Measurements from ENCODE around the gene LDLR.

LDLR gene

DNA sequence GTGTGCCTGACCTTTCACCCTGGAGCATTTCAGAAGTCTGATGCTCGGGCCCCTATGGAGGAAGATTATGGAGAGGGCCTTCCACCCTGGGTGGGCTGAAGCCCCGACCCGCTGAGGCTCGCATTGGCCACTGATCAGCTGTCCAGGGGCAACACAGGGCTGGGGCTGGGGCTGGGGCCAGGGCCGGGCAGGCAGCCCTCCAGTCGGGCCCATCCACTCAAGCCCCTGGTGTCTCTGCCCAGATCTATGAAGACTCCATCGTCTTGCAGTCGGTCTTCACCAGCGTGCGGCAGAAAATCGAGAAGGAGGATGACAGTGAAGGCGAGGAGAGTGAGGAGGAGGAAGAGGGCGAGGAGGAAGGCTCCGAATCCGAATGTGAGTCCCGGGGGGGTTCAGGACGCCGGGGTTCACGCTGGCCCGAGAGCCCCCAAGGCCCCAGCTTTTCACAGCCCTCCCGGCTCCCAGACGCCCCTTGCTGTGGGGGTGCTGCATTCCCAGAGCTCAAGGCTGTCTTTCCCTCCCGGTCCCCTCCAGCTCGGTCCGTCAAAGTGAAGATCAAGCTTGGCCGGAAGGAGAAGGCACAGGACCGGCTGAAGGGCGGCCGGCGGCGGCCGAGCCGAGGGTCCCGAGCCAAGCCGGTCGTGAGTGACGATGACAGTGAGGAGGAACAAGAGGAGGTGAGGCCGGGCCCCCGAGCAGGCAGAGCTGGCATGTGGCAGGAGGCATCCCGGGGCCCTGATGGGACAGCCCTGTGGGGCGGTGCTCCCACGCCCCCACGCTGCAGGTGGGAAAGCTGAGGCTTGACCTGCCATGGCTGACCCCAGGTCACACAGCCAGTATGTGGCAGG is 29.5 kb upstream of the LDLR start:
- H3K4me3 ChIP-seq (ENCODE audit: low read depth, low read length) = no peak overlapping the region
- TF ChIP-seq, protein P1, sequence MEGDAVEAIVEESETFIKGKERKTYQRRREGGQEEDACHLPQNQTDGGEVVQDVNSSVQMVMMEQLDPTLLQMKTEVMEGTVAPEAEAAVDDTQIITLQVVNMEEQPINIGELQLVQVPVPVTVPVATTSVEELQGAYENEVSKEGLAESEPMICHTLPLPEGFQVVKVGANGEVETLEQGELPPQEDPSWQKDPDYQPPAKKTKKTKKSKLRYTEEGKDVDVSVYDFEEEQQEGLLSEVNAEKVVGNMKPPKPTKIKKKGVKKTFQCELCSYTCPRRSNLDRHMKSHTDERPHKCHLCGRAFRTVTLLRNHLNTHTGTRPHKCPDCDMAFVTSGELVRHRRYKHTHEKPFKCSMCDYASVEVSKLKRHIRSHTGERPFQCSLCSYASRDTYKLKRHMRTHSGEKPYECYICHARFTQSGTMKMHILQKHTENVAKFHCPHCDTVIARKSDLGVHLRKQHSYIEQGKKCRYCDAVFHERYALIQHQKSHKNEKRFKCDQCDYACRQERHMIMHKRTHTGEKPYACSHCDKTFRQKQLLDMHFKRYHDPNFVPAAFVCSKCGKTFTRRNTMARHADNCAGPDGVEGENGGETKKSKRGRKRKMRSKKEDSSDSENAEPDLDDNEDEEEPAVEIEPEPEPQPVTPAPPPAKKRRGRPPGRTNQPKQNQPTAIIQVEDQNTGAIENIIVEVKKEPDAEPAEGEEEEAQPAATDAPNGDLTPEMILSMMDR (IDR thresholded peaks at IDR 0.05; ENCODE audit: low read depth, low read length) = no peak

DNA sequence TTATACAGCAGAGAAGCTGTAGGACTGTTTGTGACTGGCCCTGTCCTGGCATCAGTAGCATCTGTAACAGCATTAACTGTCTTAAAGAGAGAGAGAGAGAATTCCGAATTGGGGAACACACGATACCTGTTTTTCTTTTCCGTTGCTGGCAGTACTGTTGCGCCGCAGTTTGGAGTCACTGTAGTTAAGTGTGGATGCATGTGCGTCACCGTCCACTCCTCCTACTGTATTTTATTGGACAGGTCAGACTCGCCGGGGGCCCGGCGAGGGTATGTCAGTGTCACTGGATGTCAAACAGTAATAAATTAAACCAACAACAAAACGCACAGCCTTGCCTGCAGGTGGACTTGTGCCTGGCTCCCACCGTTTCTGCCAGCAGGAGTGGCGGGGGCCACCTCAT is 27.3 kb upstream of the LDLR start:
- TF ChIP-seq, protein P1 (IDR thresholded peaks at IDR 0.05; ENCODE audit: low read depth, low read length) = no peak
- H3K4me3 ChIP-seq (ENCODE audit: low read depth, low read length) = no peak overlapping the region

DNA sequence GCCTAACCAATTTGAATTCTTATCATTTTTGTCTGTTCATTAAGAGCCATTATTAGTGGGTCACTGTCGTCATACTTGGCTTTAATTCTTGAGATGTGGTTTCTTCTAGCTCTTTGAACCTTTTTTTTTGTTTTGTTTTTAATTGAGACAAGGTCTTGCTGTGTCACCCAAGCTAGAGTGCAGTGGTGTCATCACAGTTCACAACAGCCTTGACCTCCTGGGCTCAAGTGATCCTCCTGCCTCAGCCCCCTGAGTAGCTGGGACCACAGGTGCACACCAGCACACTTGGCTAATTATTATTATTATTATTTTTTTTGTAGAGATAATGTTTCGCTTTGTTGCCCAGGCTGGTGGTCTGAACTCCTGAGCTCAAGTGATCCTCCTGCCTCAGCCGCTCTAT is 25.8 kb upstream of the LDLR start:
- TF ChIP-seq, protein P1 (IDR thresholded peaks at IDR 0.05; ENCODE audit: low read depth, low read length) = no peak
- no peak overlapping the region for H3K4me3 ChIP-seq (ENCODE audit: low read depth, low read length)

DNA sequence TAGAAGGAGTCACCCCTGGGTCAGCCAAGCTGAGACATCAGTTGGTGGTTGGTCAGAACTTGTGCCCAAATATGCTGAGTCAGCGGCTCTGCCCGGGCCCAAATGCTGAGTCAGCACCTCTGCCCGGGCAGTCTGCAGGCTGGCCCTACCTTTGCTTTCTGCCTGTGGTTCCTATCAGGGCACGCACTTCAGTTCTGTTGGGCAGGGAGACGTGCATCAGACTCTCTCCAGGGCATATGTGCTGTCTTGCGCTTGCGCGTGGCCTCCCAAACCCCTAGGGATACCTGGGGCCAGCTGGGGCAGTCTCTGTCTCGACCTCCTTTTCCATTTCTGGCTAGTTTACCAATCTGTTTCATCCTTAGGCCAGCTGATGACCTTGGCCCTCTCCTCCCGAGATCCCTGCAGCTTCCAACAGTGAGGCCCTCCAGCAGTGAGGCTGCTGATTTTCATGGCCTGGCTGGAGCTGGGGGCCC is 24.4 kb upstream of the LDLR start:
- H3K4me3 ChIP-seq (ENCODE audit: low read depth, low read length) = no peak overlapping the region
- TF ChIP-seq, protein P1 (IDR thresholded peaks at IDR 0.05; ENCODE audit: low read depth, low read length) = no peak

DNA sequence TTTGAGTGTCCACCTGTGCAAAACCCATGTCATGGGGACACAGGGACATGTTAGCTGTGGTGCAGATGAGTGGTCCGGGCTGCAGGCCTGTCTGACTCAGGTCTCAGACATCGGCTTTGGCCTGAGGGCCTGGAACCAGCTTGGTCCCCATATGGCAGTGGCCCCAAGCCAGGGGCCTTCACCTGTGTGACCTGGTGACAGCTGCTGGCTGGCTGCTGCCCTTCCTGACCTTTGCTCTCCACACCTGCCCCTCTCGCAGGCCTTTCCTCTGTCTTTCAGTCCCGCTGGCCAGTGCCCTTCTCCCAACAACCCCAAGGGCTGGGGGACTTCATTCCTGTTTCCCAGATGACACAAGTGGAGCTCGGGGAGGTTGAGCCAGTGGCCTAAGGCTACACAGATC is 22.9 kb upstream of the LDLR start:
- no peak overlapping the region for H3K4me3 ChIP-seq (ENCODE audit: low read depth, low read length)
- TF ChIP-seq, protein P1 (IDR thresholded peaks at IDR 0.05; ENCODE audit: low read depth, low read length) = no peak

DNA sequence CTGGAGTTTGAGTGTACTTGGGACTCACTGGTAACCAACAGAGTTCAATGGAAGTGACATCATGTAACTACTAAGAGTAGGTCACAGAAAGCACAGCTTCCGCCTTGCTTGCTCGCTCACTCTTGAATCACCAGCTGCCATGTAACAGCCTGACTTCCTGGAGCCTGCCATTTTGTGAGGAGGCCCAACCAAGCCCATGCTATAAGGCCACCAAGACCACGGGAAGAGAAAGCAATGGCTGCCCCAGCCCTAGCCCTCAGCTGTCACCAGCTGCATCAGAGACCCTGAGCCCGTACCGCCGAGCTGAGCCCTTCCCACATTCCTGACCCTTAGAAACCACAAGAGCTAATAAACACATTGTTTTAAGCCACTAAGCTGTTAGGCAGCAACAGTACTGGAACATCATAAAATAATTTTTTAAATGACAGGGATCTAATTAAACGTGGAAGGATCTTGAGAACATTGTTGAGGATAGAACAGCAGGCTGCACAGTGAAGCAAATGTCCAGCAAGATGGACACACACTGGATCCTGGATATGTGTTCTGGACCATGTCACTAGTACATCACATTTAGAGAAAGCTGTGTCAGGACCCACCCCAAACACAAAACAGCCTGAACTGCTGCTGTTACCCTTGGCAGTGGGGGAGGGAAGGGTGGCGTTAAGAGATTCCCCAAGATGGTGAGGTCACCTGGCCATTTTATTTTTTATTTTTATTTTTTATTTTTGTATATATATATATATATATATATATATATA is 21.7 kb upstream of the LDLR start:
- TF ChIP-seq, protein P1 (IDR thresholded peaks at IDR 0.05; ENCODE audit: low read depth, low read length) = no peak
- no peak overlapping the region for H3K4me3 ChIP-seq (ENCODE audit: low read depth, low read length)

DNA sequence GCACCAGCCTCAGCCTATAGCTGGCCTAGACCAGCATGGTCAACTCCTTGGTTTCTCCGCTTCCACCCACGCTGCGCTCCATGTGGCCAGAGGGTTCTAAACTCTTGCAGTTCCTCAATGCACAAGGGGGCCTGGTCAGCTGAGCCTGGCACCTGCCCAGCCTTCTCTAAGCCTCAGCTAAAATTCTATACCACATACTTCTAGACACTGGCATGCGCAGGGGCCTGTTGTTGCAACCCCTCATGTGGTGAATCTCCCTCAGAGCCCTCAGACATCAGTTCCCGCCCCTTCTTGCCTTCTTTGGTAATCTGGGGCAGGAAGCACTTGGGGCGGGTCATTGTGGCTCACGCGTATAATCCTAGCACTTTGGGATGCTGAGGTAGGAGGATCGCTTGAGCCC is 19.7 kb upstream of the LDLR start:
- TF ChIP-seq, protein P1 (IDR thresholded peaks at IDR 0.05; ENCODE audit: low read depth, low read length) = no peak
- H3K4me3 ChIP-seq (ENCODE audit: low read depth, low read length) = no peak overlapping the region
